SU-DHL-6 (cell line): ENCODE data around the gene GRM7.

ENCODE experiments used
- CTCF ChIP-seq: fragments of 200-600 bp; sonication (generic); IDR thresholded peaks from one replicate; pipeline ENCODE4 v1.5.1; 2017; ENCODE audit warnings: antibody characterized with exemption, mild to moderate bottlenecking, low read length, moderate library complexity; ENCODE audit not compliant: insufficient read depth, poor library complexity, severe bottlenecking
- EZH2phosphoT487 ChIP-seq: fragments of 200-600 bp; sonication (generic), shearing (Covaris generic); conservative IDR thresholded peaks from 2 replicates; pipeline ENCODE4 v1.6.1; 2018; ENCODE audit warnings: mild to moderate bottlenecking, antibody characterized with exemption, low read length, moderate library complexity, mixed read lengths

DNA sequence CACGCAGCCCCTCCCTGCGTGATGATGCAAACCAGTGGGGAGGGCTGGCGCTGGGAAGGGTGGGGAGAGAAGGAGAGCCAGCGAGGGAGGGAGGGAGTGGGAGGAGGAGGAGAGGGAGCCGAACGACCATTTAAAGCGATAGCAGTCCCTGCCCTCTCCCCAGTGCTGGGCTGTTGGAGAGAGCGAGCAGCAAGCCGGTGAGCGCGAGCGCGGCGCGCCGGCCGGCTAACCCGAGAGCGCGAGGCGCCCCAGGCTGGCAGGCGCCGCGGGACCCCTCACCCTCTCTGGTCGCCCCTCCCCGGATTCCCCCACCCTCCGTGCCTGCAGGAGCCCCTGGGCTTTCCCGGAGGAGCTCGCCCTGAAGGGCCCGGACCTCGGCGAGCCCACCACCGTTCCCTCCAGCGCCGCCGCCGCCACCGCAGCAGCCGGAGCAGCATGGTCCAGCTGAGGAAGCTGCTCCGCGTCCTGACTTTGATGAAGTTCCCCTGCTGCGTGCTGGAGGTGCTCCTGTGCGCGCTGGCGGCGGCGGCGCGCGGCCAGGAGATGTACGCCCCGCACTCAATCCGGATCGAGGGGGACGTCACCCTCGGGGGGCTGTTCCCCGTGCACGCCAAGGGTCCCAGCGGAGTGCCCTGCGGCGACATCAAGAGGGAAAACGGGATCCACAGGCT is at the start of gene GRM7:
- TF ChIP-seq CTCF: no peak
- TF ChIP-seq EZH2phosphoT487: no peak
